ENCODE data around the gene TMEM145.

TMEM145 gene

GRCh38 chr19:42361545-42361910, 48.4 kb downstream of the TMEM145 start:
- no peak for DNase-seq (ENCODE audit: low read depth)

GRCh38 chr19:42362342-42362741, 49.2 kb downstream of the TMEM145 start:
- DNase-seq (ENCODE audit: low read depth): no peak

- no peak for DNase-seq (ENCODE audit: low read depth)
These were observed 49.9 kb downstream of the TMEM145 start for GRCh38 chr19:42362891-42363440.

- no peak for DNase-seq (ENCODE audit: low read depth)
These were observed 50.7 kb downstream of the TMEM145 start for GRCh38 chr19:42363614-42364346.

- DNase-seq (ENCODE audit: low read depth): no peak
These were observed 53.6 kb downstream of the TMEM145 start for GRCh38 chr19:42366673-42367072.

- no peak for DNase-seq (ENCODE audit: low read depth)
These were observed 54.8 kb downstream of the TMEM145 start for GRCh38 chr19:42367929-42368328.

- no peak for DNase-seq (ENCODE audit: low read depth)
These were observed 55.3 kb downstream of the TMEM145 start for GRCh38 chr19:42368360-42368759.

GRCh38 chr19:42368765-42369164, 55.7 kb downstream of the TMEM145 start:
- no peak for DNase-seq (ENCODE audit: low read depth)

GRCh38 chr19:42369433-42370067, 56.4 kb downstream of the TMEM145 start:
- DNase-seq (ENCODE audit: low read depth): no peak

- no peak for DNase-seq (ENCODE audit: low read depth)
These were observed 57.0 kb downstream of the TMEM145 start for GRCh38 chr19:42370068-42370520.

GRCh38 chr19:42370626-42371175, 57.6 kb downstream of the TMEM145 start:
- no peak for DNase-seq (ENCODE audit: low read depth)
